NCI-H1436 treated with DMSO at 0.1 percent for 48 hours (cell line): Measurements from ENCODE around the gene RSPO4.
"Not testable (repeated sequence)": the region's sequence is repeated elsewhere in the genome, so short reads cannot be mapped to it uniquely, and the experiment has no call there.

Source experiments
- DNase-seq: peaks from one replicate; lab custom pipeline; 2025; lab: John Stamatoyannopoulos, UW

Gene RSPO4

GRCh38 chr20:1003920-1004697, 2.0 kb upstream of the RSPO4 start:
- DNase-seq: no peak

GRCh38 chr20:1002682-1003561, 811 bp upstream of the RSPO4 start:
- DNase-seq: no peak

DNA sequence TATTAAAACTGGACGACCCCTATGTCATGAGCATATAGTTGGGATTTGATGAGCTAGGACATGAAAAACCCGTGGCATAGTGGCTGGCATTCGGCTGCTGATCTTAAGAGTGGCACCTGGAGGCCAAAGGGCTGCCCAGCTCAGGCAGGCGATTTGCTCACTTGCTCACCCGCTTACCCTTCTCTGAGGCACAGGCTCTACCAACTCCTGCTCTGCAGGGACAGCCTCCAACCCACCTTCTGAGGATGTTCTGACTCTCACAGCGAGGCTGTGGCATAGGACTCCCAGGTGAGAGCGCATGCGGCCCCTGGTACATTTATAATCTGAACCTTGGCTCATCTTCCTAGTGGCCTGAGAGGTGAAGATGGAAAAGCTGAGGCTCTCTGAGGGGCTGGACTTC, 995 bp downstream of the RSPO4 start:
- no peak for DNase-seq

DNA sequence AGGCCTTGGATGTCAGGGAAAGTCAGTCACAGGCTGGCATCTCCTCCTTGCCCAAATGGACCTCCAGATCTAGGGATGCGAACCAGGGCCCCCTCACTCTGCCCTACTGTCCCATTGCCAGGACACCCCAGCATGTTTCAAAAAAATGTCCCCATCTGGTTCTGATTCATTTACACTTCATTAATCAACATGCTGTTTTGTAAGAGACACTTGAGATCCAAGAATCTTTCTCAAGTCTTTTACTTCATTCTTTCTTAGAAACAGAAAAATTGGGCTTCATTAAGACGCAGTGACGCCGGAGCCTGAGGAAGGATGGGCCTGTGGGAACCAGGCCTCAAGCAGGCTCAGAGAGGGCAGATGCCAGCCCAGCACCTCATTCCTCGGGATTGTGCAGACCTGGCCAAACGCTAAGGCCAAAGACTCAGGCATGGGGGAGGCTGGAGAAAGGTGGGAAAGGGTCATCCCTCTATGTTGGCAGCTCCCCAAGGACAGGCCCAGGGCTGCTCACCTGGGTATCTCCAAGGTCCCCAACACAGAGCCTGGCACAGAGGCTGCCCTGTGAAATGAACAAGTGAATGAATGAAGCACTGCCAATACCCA, 3.8 kb downstream of the RSPO4 start:
- no peak for DNase-seq

GRCh38 chr20:997486-997885, 4.6 kb downstream of the RSPO4 start:
- no peak for DNase-seq

- DNase-seq: no peak
Measured at GRCh38 chr20:997016-997415, 5.1 kb downstream of the RSPO4 start.

DNA sequence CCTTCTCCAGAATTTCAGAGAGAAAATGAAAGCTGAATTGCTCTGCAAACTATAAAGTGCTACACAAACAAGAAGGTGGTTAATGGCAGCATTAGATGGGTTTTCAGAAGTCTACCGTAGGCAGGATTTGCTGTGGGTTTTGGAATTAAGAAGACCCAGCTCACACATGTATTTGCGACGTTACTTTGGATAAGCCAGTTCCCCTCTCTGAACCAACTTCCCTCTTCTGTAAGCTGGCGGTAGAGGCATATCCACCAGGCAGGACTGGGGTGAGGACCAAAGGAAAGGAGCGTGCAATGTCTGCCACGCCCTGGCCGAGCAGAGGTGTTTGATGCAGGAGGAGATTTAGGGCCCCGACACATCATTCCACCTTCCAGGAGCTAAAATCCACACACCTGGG, 6.9 kb downstream of the RSPO4 start:
- DNase-seq: no peak

DNA sequence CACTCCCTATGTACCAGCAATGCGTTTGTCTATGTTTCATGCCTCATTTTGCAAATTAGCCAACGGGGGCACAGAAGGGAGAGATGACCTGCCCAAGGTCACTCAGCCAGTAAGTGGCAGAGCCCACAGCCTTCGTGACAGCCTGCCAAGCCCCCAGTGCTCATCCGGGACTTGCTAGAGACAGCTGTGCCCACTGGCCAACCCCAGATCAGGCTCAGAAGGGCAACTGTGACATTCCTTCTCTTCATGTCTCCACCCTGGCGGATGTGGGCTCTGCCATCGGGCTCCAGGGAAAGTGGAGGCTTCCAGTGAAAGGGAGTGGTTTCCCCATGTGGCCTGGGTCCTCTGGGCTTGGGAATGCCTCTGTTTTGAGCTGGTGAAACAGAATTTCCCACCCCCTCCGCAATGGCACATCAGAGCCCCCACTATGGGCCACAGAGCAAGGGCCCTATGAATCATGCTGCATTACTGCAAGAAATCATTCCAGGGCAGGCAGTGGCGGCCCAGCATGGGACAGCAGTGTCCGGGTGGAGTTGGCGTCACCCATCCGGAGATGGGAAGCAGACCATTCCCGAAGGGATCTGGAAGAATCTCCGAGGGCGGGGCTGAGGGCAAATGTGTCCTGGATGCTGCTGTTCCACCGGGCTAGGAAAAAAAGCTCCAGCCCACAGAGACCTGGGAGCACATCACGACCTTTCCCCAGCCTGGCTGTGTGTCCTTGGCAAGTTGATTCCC, 9.1 kb downstream of the RSPO4 start:
- DNase-seq: no peak

DNA sequence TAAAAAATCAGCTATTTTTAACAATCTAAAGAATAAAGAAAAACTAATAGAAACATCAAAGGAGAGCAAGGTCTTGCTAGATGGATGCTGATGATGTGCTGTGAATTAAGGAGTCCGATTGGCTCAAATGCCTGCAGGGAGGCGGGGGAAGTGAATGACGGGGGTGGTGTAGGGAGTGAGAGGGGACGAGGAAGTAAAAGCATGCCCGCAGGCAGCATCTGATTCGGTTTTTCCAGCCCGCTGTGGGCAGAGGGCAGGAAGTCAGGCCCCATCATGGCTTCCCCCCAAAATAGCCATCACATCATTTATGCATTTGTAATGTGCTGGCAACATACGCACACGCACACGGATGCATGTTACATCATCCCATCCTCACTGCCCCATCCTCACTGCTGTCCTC, 10.3 kb downstream of the RSPO4 start:
- no peak for DNase-seq

DNA sequence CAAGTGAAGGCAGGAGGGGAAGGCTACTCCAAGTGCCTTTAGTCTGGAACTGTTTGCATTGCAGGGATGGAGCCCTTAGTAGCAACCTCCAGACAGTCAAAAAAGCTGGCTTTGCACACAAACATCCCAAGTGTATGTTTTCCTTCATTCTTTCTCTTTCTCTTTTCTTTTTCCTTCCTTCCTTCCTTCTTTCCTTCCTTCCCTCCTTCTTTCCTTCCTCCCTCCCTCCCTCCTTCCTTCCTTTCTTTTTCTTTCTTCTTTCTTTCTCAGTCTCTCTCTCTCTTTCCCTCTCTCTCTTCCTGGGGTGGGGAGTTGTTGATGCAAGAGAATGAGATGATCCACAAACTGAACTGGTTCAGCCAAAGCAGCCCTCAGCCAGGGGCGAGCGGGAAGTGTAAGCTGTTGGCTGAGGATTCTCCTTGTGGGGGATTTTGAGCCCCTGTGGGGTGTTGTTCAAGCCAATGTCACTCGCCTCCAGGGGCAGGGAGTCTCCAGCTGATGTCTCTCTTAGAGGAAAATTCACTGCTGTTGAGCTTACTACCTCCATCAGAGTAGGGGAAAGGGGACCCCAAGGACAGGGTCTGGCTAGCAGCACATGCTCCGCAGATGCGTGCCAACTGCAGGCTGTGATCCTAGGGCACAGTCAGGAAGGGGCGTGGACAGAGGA, 11.7 kb downstream of the RSPO4 start:
- no peak for DNase-seq

- DNase-seq: no peak
Measured at GRCh38 chr20:988272-988671, 13.8 kb downstream of the RSPO4 start.

- DNase-seq: no peak
Measured at GRCh38 chr20:987677-988076, 14.4 kb downstream of the RSPO4 start.

DNA sequence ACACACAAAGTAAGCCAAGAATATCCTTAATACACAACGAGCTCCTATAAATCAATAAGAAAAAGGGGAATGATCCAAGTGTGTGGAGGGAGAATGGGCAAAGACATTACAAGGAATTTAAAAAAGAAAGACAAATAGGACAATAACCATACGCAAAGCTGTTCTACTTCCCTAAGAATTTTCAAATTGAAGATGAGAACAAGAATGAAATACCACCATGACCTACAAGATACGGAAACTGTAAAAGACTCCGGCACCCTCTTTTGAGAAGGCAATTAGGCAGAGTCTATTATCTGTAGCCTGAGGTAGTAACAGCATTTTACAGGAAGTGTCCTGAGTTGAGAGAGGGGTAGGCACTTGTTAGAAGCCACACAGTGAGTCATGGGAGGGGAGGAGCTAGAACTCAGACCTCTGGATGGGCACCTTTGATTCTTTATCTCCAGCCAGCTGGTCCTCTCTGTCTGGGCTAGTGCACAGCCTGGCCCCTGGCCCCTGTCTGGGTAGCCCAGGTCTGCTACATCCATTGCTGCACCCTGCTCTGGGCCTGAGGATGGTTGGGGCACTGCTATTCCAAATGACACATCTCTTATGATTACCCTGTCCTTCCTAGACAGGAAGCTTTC, 15.3 kb downstream of the RSPO4 start:
- no peak for DNase-seq

- not testable (repeated sequence) for DNase-seq
Measured at GRCh38 chr20:984994-985393, 17.1 kb downstream of the RSPO4 start.

DNA sequence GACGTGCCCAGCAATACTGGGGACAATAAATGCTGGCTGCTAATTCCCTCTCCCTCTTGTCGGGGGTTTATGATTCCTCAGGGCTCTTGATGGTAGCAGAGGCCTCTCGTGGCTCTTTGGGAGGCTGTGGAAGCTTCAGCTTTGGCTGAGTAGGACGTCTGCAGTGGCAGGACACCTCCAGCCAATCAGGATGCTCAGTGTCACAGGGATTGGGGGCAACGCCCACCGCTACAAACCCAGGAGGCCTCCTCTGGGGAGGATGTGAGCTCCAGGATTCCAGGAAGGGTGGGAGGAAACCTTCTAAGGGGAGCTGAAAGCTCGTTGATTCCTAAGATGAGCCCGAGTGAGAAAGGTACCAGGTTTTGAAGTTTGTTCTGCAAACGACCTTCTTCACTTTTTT, 19.4 kb downstream of the RSPO4 start:
- DNase-seq: no peak

DNA sequence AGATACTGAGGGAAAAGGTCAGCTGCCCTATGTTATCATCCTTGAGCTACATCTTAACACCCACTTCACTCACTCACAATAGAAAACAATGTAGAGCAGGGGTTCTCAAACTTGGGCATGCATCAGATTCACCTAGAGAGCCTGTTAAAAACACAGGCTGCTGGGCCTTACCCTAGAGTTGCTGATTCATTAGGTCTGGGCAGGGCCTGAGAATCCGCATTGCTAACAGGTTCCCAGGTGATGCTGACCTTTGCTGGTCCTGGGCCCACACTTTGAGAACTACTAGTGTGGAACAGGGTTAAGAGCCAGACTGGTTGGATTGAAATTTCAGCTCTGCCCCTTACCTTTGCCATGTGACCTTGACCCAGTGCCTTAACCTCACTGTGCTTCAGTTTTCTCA, 25.1 kb downstream of the RSPO4 start:
- DNase-seq: no peak

- DNase-seq: no peak
Measured at GRCh38 chr20:976033-976432, 26.1 kb downstream of the RSPO4 start.

DNA sequence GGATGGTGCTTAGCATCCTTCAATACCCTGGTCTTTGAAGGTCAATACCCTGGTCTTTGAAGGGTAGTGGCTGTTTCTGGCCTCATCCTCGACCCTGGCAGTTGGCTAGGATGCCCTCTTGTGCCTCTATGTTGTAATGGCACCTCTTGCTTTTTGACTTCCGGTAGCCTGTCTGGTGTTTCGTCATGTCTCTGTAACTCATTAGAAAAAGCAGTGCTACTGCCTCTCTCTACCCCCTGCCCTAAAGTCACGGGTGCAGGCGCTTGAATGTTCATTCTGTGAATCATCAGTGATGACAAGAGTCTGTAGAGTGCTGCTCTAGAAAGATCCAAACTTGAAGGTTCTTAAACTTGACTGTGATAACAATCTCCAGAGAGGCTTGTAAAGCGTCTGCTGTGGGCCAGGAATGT, 28.3 kb downstream of the RSPO4 start:
- DNase-seq: no peak

DNA sequence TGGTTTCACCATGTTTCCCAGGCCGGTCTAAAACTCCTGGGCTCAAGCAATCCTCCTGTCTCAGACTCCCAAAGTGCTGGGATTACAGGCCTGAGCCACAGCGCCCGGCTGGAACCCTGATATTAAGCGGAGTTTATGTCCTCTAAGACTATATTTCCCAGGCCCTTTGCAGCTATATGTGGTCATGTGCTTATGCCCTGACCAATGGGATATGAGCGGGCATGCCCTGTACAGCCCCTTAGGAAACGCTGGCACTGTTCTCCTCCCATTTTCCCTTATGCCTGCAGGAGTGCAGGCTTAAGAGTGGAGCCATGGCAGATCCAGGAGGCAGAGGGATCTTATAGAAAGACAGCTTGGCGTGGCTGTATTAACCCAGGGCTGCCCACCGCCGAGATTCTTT, 29.9 kb downstream of the RSPO4 start:
- no peak for DNase-seq

- no peak for DNase-seq
Measured at GRCh38 chr20:971346-971745, 30.8 kb downstream of the RSPO4 start.

GRCh38 chr20:969868-970267, 32.2 kb downstream of the RSPO4 start:
- DNase-seq: no peak
